ENCODE measurements around the gene MAGT1. TPM values are rescaled to one million over a fixed set of nuclear protein-coding genes. Genes with fewer than 3 reads are reported as not detected.

MAGT1 gene
- total RNA-seq, 2 experiments from 2014 or later: 25.3 to 38.7 TPM

DNA sequence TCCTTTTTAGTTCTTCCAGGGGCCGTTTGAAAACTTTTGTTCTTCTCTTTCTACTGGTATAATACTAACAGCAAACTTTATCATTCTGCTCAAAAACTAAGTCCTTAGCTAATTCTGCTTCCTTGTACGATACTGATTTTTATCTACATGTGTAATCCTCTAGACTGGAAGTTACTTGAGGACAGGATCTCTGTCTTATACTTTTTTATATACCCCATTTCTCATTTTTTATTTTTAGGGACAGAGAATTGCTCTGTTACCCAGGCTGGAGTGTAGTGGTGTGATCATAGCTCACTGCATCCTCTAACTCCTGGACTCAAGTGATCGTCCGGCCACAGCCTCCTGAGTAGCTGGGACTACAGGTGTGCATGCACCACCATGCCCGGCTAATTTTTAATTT is 6.3 kb upstream of the MAGT1 start:
- H3K4me3 ChIP-seq (ENCODE audit: low read depth, low read length, poor library complexity, severe bottlenecking): peak overlapping the region; percentile 91

DNA sequence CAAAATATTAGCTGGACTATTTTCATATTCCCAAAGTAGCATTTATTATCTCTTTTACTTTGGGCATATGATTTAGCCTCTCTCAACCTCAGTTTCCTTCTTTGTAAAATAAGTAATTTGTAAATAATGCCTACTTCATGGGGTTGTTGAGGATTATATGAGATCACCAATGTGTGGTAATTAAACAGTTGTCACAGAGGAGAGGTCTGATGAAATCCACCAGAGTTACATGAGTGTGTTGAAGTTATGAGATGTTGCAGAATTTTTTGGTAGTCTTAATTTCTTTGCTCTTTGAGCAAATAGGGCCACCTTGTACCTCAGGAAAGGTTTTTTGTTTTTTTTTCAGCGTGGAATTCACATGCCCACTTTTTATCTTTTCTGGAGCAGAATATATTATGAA is 5.5 kb upstream of the MAGT1 start:
- no peaks in the 10 kb centered on the region for H4K20me1 ChIP-seq (ENCODE audit: insufficient read depth, low read length)
- DNase-seq (ENCODE audit: low spot score): no peak
- no peaks in the 10 kb centered on the region for H3K4me1 ChIP-seq (ENCODE audit: insufficient read depth, low read length, poor library complexity, severe bottlenecking)
- H3K27ac ChIP-seq (ENCODE audit: low read depth, low read length, poor library complexity, severe bottlenecking): no peak overlapping the region
- H3K4me2 ChIP-seq (ENCODE audit: low read length): peak overlapping the region; percentile 75
- POLR2A ChIA-PET: interaction anchor here (1.1 to 2.8 kb wide), 3 partner anchors 10 to 55 kb away, joined by 3 to 35 read pairs (median 4); partner anchors contain the start of gene ATP7A
- intact Hi-C loops (cut with micrococcal nuclease; ENCODE audit: unreplicated experiment): no loop called here
- H3K36me3 ChIP-seq (ENCODE audit: insufficient read depth, low read length): peaks cover 54% of the 10 kb centered on the region
- no peaks in the 10 kb centered on the region for H3K9me3 ChIP-seq (ENCODE audit: low read length)
- peaks cover 41% of the 10 kb centered on the region for H3K79me2 ChIP-seq (ENCODE audit: insufficient read depth, low read depth, low read length)
- H3K4me3 ChIP-seq (ENCODE audit: low read depth, low read length, poor library complexity, severe bottlenecking): peak overlapping the region; percentile 91
- H2AFZ ChIP-seq (ENCODE audit: low read length): no peak overlapping the region
- BruUV-seq (replicated peaks): no TSS peak
- CTCF ChIA-PET (ENCODE audit: unreplicated experiment): no interaction called here
- no peaks in the 10 kb centered on the region for H3K9me2 ChIP-seq (ENCODE audit: insufficient read depth, low read length)
- TF ChIP-seq, protein P1, sequence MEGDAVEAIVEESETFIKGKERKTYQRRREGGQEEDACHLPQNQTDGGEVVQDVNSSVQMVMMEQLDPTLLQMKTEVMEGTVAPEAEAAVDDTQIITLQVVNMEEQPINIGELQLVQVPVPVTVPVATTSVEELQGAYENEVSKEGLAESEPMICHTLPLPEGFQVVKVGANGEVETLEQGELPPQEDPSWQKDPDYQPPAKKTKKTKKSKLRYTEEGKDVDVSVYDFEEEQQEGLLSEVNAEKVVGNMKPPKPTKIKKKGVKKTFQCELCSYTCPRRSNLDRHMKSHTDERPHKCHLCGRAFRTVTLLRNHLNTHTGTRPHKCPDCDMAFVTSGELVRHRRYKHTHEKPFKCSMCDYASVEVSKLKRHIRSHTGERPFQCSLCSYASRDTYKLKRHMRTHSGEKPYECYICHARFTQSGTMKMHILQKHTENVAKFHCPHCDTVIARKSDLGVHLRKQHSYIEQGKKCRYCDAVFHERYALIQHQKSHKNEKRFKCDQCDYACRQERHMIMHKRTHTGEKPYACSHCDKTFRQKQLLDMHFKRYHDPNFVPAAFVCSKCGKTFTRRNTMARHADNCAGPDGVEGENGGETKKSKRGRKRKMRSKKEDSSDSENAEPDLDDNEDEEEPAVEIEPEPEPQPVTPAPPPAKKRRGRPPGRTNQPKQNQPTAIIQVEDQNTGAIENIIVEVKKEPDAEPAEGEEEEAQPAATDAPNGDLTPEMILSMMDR (conservative IDR thresholded peaks at IDR 0.05; ENCODE audit: low read length): no peak
- TF ChIP-seq EZH2phosphoT487 (IDR thresholded peaks at IDR 0.05; ENCODE audit: borderline replicate concordance, low read depth, low read length): no peak

More for the DNA sequence above, 6.3 kb upstream of the MAGT1 start:
- TF ChIP-seq, protein P1 (conservative IDR thresholded peaks at IDR 0.05; ENCODE audit: low read length): no peak
- no peak for TF ChIP-seq EZH2phosphoT487 (IDR thresholded peaks at IDR 0.05; ENCODE audit: borderline replicate concordance, low read depth, low read length)
- H3K4me2 ChIP-seq (ENCODE audit: low read length): peak overlapping the region; percentile 75
- H3K9me3 ChIP-seq (ENCODE audit: low read length): no peaks in the 10 kb centered on the region
- H3K9me2 ChIP-seq (ENCODE audit: insufficient read depth, low read length): no peaks in the 10 kb centered on the region
- intact Hi-C loops (cut with micrococcal nuclease; ENCODE audit: unreplicated experiment): no loop called here
- no peak for DNase-seq (ENCODE audit: low spot score)
- POLR2A ChIA-PET: interaction anchor here (0.7 to 1.4 kb wide), 3 partner anchors 8 to 432 kb away, joined by 3 to 4 read pairs (median 4); no protein-coding TSS in a partner anchor
- H3K4me1 ChIP-seq (ENCODE audit: insufficient read depth, low read length, poor library complexity, severe bottlenecking): no peaks in the 10 kb centered on the region
- H4K20me1 ChIP-seq (ENCODE audit: insufficient read depth, low read length): no peaks in the 10 kb centered on the region
- no TSS peak for BruUV-seq (replicated peaks)
- CTCF ChIA-PET (ENCODE audit: unreplicated experiment): no interaction called here
- no peak overlapping the region for H2AFZ ChIP-seq (ENCODE audit: low read length)
- peaks cover 41% of the 10 kb centered on the region for H3K79me2 ChIP-seq (ENCODE audit: insufficient read depth, low read depth, low read length)
- peaks cover 61% of the 10 kb centered on the region for H3K36me3 ChIP-seq (ENCODE audit: insufficient read depth, low read length)
- H3K27ac ChIP-seq (ENCODE audit: low read depth, low read length, poor library complexity, severe bottlenecking): no peak overlapping the region

DNA sequence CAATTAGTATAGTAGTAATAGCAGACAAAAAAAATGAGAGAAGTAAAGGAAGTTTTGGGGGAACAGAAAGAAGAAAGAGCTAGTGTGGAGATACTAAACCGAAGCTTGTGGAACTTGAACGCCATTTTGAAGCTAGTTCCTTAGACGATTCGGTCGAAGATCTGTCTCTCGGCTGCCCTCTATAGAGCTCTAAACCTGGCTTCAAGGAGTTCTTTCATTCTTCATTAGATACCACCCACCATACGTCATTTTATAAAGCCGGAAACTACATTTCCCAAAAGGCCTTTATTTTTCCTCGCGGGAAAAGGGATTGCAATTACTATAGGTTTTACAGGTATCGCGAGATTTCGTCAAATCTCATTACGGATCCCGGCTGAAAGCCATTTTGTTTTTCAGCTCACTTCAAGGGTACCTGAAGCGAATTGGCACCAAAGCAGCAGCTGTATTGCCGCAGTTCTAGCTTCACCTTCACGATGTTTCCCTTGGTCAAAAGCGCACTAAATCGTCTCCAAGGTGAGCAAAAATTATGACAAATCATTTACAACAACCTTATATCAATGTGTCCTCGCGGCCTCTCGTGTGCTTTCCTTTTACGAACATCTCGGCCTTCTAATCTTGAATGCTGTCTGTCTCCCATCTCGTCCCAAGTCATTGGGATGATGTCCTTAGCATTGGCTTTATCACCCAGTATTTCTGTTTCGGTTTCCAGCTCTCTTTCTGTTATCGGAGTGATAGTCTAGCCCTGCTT is 4.0 kb upstream of the MAGT1 start, which contains the start of gene COX7B:
COX7B (plus strand) TSS at position 388 of the 748 bp plus-strand sequence; CDS start at position 474, 86 bp downstream.
- no peaks in the 10 kb centered on the region for H3K9me3 ChIP-seq (ENCODE audit: low read length)
- H4K20me1 ChIP-seq (ENCODE audit: insufficient read depth, low read length): no peaks in the 10 kb centered on the region
- no peak for TF ChIP-seq EZH2phosphoT487 (IDR thresholded peaks at IDR 0.05; ENCODE audit: borderline replicate concordance, low read depth, low read length)
- TF ChIP-seq, protein P1 (conservative IDR thresholded peaks at IDR 0.05; ENCODE audit: low read length): peak; percentile 70
- H3K36me3 ChIP-seq (ENCODE audit: insufficient read depth, low read length): peaks cover 43% of the 10 kb centered on the region
- peaks cover 50% of the 10 kb centered on the region for H3K79me2 ChIP-seq (ENCODE audit: insufficient read depth, low read depth, low read length)
- peak; percentile 96 for DNase-seq (ENCODE audit: low spot score)
- POLR2A ChIA-PET: interaction anchor here (0.5 to 2.8 kb wide), 11 partner anchors 11 to 1006 kb away, joined by 3 to 35 read pairs (median 4); partner anchors contain the start of gene ATP7A
- H3K4me3 ChIP-seq (ENCODE audit: low read depth, low read length, poor library complexity, severe bottlenecking): peak within 1 kb of the TSS; percentile 91
- no peaks in the 10 kb centered on the region for H3K9me2 ChIP-seq (ENCODE audit: insufficient read depth, low read length)
- CTCF ChIA-PET (ENCODE audit: unreplicated experiment): no interaction called here
- intact Hi-C loops (cut with micrococcal nuclease; ENCODE audit: unreplicated experiment): loop anchor here (5.0 to 10.0 kb wide), 3 partner anchors 114 to 1754 kb away; partner anchors contain the start of genes ATRX and P2RY10
- H3K27ac ChIP-seq (ENCODE audit: low read depth, low read length, poor library complexity, severe bottlenecking): peak within 1 kb of the TSS; percentile 82
- no TSS peak for BruUV-seq (replicated peaks)
- peak within 1 kb of the TSS; percentile 75 for H3K4me2 ChIP-seq (ENCODE audit: low read length)
- no peaks in the 10 kb centered on the region for H3K4me1 ChIP-seq (ENCODE audit: insufficient read depth, low read length, poor library complexity, severe bottlenecking)
- peak within 1 kb of the TSS; percentile 90 for H2AFZ ChIP-seq (ENCODE audit: low read length)
